Right lobe of liver (tissue), 4 donors: ENCODE results near the gene TEX52.

ENCODE experiments used
- CTCF ChIP-seq, 4 donors: fragments of 200-600 bp in 3 of 4; fragments of 450-650 bp in 1 of 4; IDR thresholded peaks; one replicate each; pipeline versions ENCODE4 v1.5.1 to v1.8.0; 2016 to 2022; ENCODE audit warnings: antibody characterized with exemption in 4 of 4, mild to moderate bottlenecking in 2 of 4
- POLR2A ChIP-seq: fragments of 450-650 bp; IDR thresholded peaks from one replicate; pipeline ENCODE4 v1.6.1; 2017; ENCODE audit warnings: antibody characterized with exemption, mild to moderate bottlenecking
- donor health status: DM: no; HTN: no; CAD: no.
- donor health status: DM: no; HTN: no; CAD: no.
- donor health status: DM: no; HTN: yes; CAD: no.

GRCh38 chr12:2845280-2845679 is 11.6 kb downstream of the TEX52 start:
- TF ChIP-seq CTCF (IDR thresholded peaks at IDR 0.05) (no peak), POLR2A (no peak)
